K562 (cell line): Measurements from ENCODE around the gene MINDY4. TPM values are rescaled to one million over a fixed set of nuclear protein-coding genes. Genes with fewer than 3 reads are reported as not detected.

ENCODE experiments used
- BCLAF1 ChIP-seq, 2 experiments: fragments of 450-650 bp in 1 of 2; IDR thresholded peaks; 2 replicates each; pipeline ENCODE4 v1.6.1; 2011 to 2017; ENCODE audit warnings: low read depth in 2 of 2, antibody characterized with exemption in 1 of 2, borderline replicate concordance in 1 of 2, low read length in 1 of 2, mild to moderate bottlenecking in 1 of 2, mixed read lengths in 1 of 2; ENCODE audit not compliant: control insufficient read depth in 1 of 2
- DIDO1 ChIP-seq: fragments of 450-650 bp; IDR thresholded peaks from 2 replicates; pipeline ENCODE4 v1.6.1; 2016; ENCODE audit warnings: low read depth, missing biosample characterization, missing genetic modification characterization
- GMEB1 ChIP-seq: fragments of 250-450 bp; sonication (Bioruptor Pico); IDR thresholded peaks from 2 replicates; pipeline ENCODE4 v1.4.0; 2020; ENCODE audit warnings: mild to moderate bottlenecking
- MNT ChIP-seq, 2 experiments: fragments of 450-650 bp; conservative IDR thresholded peaks; 2 replicates each; pipeline ENCODE4 v1.6.1; 2017; ENCODE audit warnings: mild to moderate bottlenecking in 2 of 2, moderate library complexity in 2 of 2
- MXI1 ChIP-seq: IDR thresholded peaks from 2 replicates; pipeline ENCODE4 v1.6.1; 2011; ENCODE audit warnings: low read depth, mild to moderate bottlenecking, improper control_type of control experiment, low read length
- REST ChIP-seq, 2 experiments: fragments of 450-650 bp; formaldehyde crosslinking in 1 of 2; IDR thresholded peaks; 2 replicates each; pipeline versions ENCODE4 v1.4.0 to v1.6.1; 2014 to 2020; ENCODE audit warnings: mild to moderate bottlenecking in 2 of 2, borderline replicate concordance in 1 of 2, low read depth in 1 of 2
- RUNX1 ChIP-seq: sonication (generic); IDR thresholded peaks from 2 replicates; pipeline ENCODE4 v1.6.1; 2016; ENCODE audit warnings: antibody characterized with exemption, low read depth
- TEAD2 ChIP-seq: fragments of 450-650 bp; IDR thresholded peaks from 2 replicates; pipeline ENCODE4 v1.6.1; 2016; ENCODE audit warnings: missing genetic modification characterization, control low read depth, missing compliant biosample characterization
- ZNF584 ChIP-seq: fragments of 200-800 bp; sonication (Bioruptor generic); IDR thresholded peaks from 2 replicates; pipeline ENCODE4 v1.6.1; 2016; ENCODE audit warnings: low read depth, mild to moderate bottlenecking, missing genetic modification characterization, missing compliant biosample characterization
- ZNF707 ChIP-seq: fragments of 250-450 bp; sonication (Bioruptor Pico); conservative IDR thresholded peaks from 2 replicates; pipeline ENCODE4 v1.8.0; 2022; ENCODE audit warnings: inconsistent platforms, mild to moderate bottlenecking, moderate library complexity
- polyA plus RNA-seq, 8 experiments: library from polyadenylated mRNA; depleted of rRNA in 4 of 8; stranded (reverse) in 5 of 8; unstranded in 3 of 8; fragments of >200 nt; fragmentation: Nextera tagmentation in 2 of 8; fragmentation: Illumina TruSeq in 1 of 8; extraction: Ambion mirVana in 2 of 8; extraction: Trizol in 1 of 8; gene quantifications; 2 replicates each; pipeline versions ENCODE4 v1.2.1 to v1.2.3, GENCODE V29; 2011 to 2014; ENCODE audit warnings: inconsistent platforms in 1 of 8, missing spikeins in 1 of 8
- total RNA-seq, 7 experiments: library from RNA; depleted of rRNA in 6 of 7; stranded (reverse); fragments of >200 nt in 6 of 7; fragmentation: Illumina TruSeq in 2 of 7; extraction: Trizol in 2 of 7; gene quantifications; 2 replicates each; pipeline versions ENCODE4 v1.2.1 to v1.2.3, GENCODE V29; 2011 to 2021; ENCODE audit warnings: low replicate concordance in 1 of 7

The MINDY4 gene
- total and polyA plus RNA-seq, 9 of the 15 experiments (the other 6 are each of a cell fraction or from before 2014, with no cell fraction given) = 2.1 to 16.7 (median 11.0) TPM

GRCh38 chr7:30844916-30845315 lies 73.7 kb downstream of the MINDY4 start (continued):
- no peak for TF ChIP-seq REST (IDR thresholded peaks at IDR 0.05; ENCODE audit: borderline replicate concordance)
- no peak for TF ChIP-seq REST (CRISPR knock-in tag; IDR thresholded peaks at IDR 0.05; ENCODE audit: low read depth)
- TF ChIP-seq DIDO1 (tag) = no peak
- TF ChIP-seq RUNX1 = no peak
- TF ChIP-seq ZNF584 (CRISPR knock-in tag) = no peak
- TF ChIP-seq MXI1 = no peak
- TF ChIP-seq BCLAF1 (IDR thresholded peaks at IDR 0.05; ENCODE audit: borderline replicate concordance in 1 of 2, control insufficient read depth in 1 of 2, low read depth in 2 of 2, low read length in 1 of 2) = no peak
- no peak for TF ChIP-seq GMEB1
- no peak for TF ChIP-seq ZNF707 (CRISPR knock-in tag)
- no peak for TF ChIP-seq MNT (conservative IDR thresholded peaks at IDR 0.05)
- no peak for TF ChIP-seq TEAD2
